Fibroblast of pulmonary artery (primary cell): ENCODE results near the gene DNAJA4.

Experiments
- DNase-seq: peaks from one replicate; pipeline ENCODE4 v3.0.0-alpha.2; 2010; ENCODE audit warnings: low read depth
- H3K4me3 ChIP-seq: replicated peaks from 2 replicates; pipeline ENCODE4 v1.5.1; 2011; ENCODE audit warnings: low read depth, mild to moderate bottlenecking, control low read depth, low read length, moderate library complexity
- CTCF ChIP-seq: IDR thresholded peaks from 2 replicates; pipeline ENCODE4 v1.5.1; 2011; ENCODE audit warnings: mild to moderate bottlenecking, control low read depth, low read length, inconsistent platforms; ENCODE audit errors: missing control alignments

Gene DNAJA4

GRCh38 chr15:78225783-78226541 lies 38.4 kb upstream of the DNAJA4 start:
- no peak for TF ChIP-seq CTCF
- no peak for DNase-seq
- no peak overlapping the region for H3K4me3 ChIP-seq

GRCh38 chr15:78228356-78228996 lies 35.9 kb upstream of the DNAJA4 start:
- TF ChIP-seq CTCF = no peak
- DNase-seq = no peak
- no peak overlapping the region for H3K4me3 ChIP-seq

- H3K4me3 ChIP-seq = no peak overlapping the region
- DNase-seq = no peak
- TF ChIP-seq CTCF = no peak
Observed at GRCh38 chr15:78229431-78230406, 34.6 kb upstream of the DNAJA4 start.

- DNase-seq = no peak
- no peak overlapping the region for H3K4me3 ChIP-seq
- TF ChIP-seq CTCF = no peak
Observed at GRCh38 chr15:78232951-78233350, 31.4 kb upstream of the DNAJA4 start.

- H3K4me3 ChIP-seq = no peak overlapping the region
- TF ChIP-seq CTCF = no peak
- DNase-seq = no peak
Observed at GRCh38 chr15:78233496-78233895, 30.9 kb upstream of the DNAJA4 start.

- DNase-seq = no peak
- H3K4me3 ChIP-seq = no peak within 1 kb of the TSS
- no peak for TF ChIP-seq CTCF
Observed at GRCh38 chr15:78234515-78235040, 29.8 kb upstream of the DNAJA4 start, which contains the start of gene ACSBG1. Gene ACSBG1, minus strand, starts transcription at chr15:78234565. Its CDS starts 64 bp downstream, at chr15:78234501.
